ENCODE measurements around the gene DUXB.

DUXB gene

GRCh38 chr16:75660321-75660720 is 40.9 kb downstream of the DUXB start:
- no peak for DNase-seq

GRCh38 chr16:75658175-75658574 is 43.1 kb downstream of the DUXB start:
- DNase-seq = no peak

- no peak for DNase-seq
Observed at GRCh38 chr16:75653922-75654321, 47.3 kb downstream of the DUXB start.

- peak; percentile 3 to 41 for DNase-seq
Observed at GRCh38 chr16:75648265-75649076, 52.8 kb downstream of the DUXB start.

- peak; percentile 60 to 79 for DNase-seq
Observed at GRCh38 chr16:75647492-75648264, 53.6 kb downstream of the DUXB start, which contains the start of the genes KARS1 and TERF2IP. TSS of gene KARS1 (minus strand) at chr16:75647665. CDS start at chr16:75647639, 26 bp downstream. TSS of gene TERF2IP (plus strand) at chr16:75647773. CDS start at chr16:75647883, 110 bp downstream.

GRCh38 chr16:75647112-75647491 is 54.2 kb downstream of the DUXB start:
- no peak for DNase-seq

- DNase-seq = no peak
Observed at GRCh38 chr16:75644240-75645012, 56.8 kb downstream of the DUXB start.
